Keratinocyte (primary cell): Measurements from ENCODE around the gene COMMD2. TPM values are rescaled to one million over a fixed set of nuclear protein-coding genes. Genes with fewer than 3 reads are reported as not detected.

Experiments used
- DNase-seq: peaks from one replicate; pipeline ENCODE4 v3.0.0-alpha.2; 2011; ENCODE audit warnings: low read depth, missing footprints, low spot score
- FAIRE-seq: peaks from 2 replicates; lab custom pipeline; 2011; peaks lifted over from hg19 to GRCh38; lab: Jason Lieb, UNC
- H2AFZ ChIP-seq: 2 replicates; pipeline ENCODE4 v1.6.0; 2012; ENCODE audit warnings: low read length, control low read depth, inconsistent platforms; ENCODE audit not compliant: control insufficient read depth
- H3K27ac ChIP-seq: 2 replicates; pipeline ENCODE4 v1.5.1; 2011; ENCODE audit warnings: low read length; ENCODE audit not compliant: control insufficient read depth, insufficient read depth
- H3K27me3 ChIP-seq: 3 replicates; pipeline ENCODE4 v1.6.0; 2011; ENCODE audit warnings: low read length; ENCODE audit not compliant: control insufficient read depth, insufficient read depth; ENCODE audit errors: extremely low read depth
- H3K36me3 ChIP-seq, 2 experiments: 2 replicates in 1 of 2; 3 replicates in 1 of 2; pipeline ENCODE4 v1.5.1; 2011; ENCODE audit warnings: low read length in 2 of 2, mild to moderate bottlenecking in 1 of 2; ENCODE audit not compliant: control insufficient read depth in 2 of 2, insufficient read depth in 2 of 2; ENCODE audit errors: extremely low read depth in 1 of 2
- H3K4me1 ChIP-seq: 3 replicates; pipeline ENCODE4 v1.5.1; 2011; ENCODE audit warnings: low read length; ENCODE audit not compliant: control insufficient read depth, insufficient read depth; ENCODE audit errors: extremely low read depth
- H3K4me2 ChIP-seq: 3 replicates; pipeline ENCODE4 v1.6.0; 2011; ENCODE audit warnings: low read depth, low read length; ENCODE audit not compliant: control insufficient read depth, insufficient read depth; ENCODE audit errors: extremely low read depth
- H3K4me3 ChIP-seq, 3 experiments: fragments of 200-600 bp in 1 of 3; sonication (generic) in 1 of 3; 2 replicates in 2 of 3; 3 replicates in 1 of 3; pipeline ENCODE4 v1.5.1; 2011 to 2016; ENCODE audit warnings: low read length in 3 of 3, mild to moderate bottlenecking in 3 of 3, control low read depth in 2 of 3, inconsistent platforms in 1 of 3, low read depth in 1 of 3, mixed read lengths in 1 of 3, mixed run types in 1 of 3, moderate library complexity in 1 of 3; ENCODE audit not compliant: control insufficient read depth in 2 of 3, insufficient read depth in 2 of 3; ENCODE audit errors: extremely low read depth in 1 of 3
- H3K79me2 ChIP-seq: 2 replicates; pipeline ENCODE4 v1.6.0; 2012; ENCODE audit warnings: low read length; ENCODE audit not compliant: control insufficient read depth, insufficient read depth
- H3K9ac ChIP-seq: 3 replicates; pipeline ENCODE4 v1.6.0; 2011; ENCODE audit warnings: low read length; ENCODE audit not compliant: control insufficient read depth, insufficient read depth; ENCODE audit errors: extremely low read depth
- H3K9me1 ChIP-seq: 3 replicates; pipeline ENCODE4 v1.6.0; 2011; ENCODE audit warnings: low read length; ENCODE audit not compliant: control insufficient read depth, insufficient read depth; ENCODE audit errors: extremely low read depth
- H3K9me3 ChIP-seq: 2 replicates; pipeline ENCODE4 v1.5.1; 2012; ENCODE audit warnings: low read depth, low read length; ENCODE audit not compliant: control insufficient read depth
- H4K20me1 ChIP-seq: 3 replicates; pipeline ENCODE4 v1.6.0; 2011; ENCODE audit warnings: low read length; ENCODE audit not compliant: control insufficient read depth, insufficient read depth; ENCODE audit errors: extremely low read depth
- CTCF ChIP-seq, 3 experiments: IDR thresholded peaks in 1 of 3; conservative IDR thresholded peaks in 1 of 3; optimal IDR thresholded peaks in 1 of 3; 2 replicates in 2 of 3; 3 replicates in 1 of 3; pipeline versions ENCODE3 to v1.5.1; 2011; ENCODE audit warnings: low read length in 3 of 3, mild to moderate bottlenecking in 3 of 3, moderate library complexity in 2 of 3, control low read depth in 1 of 3, inconsistent platforms in 1 of 3; ENCODE audit not compliant: insufficient read depth in 2 of 3; ENCODE audit errors: extremely low read depth in 1 of 3
- EZH2 ChIP-seq: IDR thresholded peaks from one replicate; pipeline ENCODE4 v1.6.1; 2012; ENCODE audit warnings: inconsistent platforms, mild to moderate bottlenecking, low read length, moderate library complexity
- dilution Hi-C: fragments of 300-500 bp; cut with MboI; formaldehyde crosslinking; loops from one replicate; pipeline ENCODE4 v1.7.0; 2020; ENCODE audit warnings: low sequenced_read_pairs; ENCODE audit not compliant: extremely low pct_ligation_motif_present
- polyA plus RNA-seq, 5 experiments: library from polyadenylated mRNA; depleted of rRNA in 3 of 5; stranded (reverse) in 3 of 5; stranded (forward) in 1 of 5; unstranded in 1 of 5; fragments of >200 nt; gene quantifications; 1 replicate in 1 of 5; 2 replicates in 3 of 5; 3 replicates in 1 of 5; pipeline versions ENCODE4 v1.2.1 to v1.2.3, GENCODE V29; 2011 to 2012; ENCODE audit warnings: missing spikeins in 2 of 5, low read depth in 1 of 5, low replicate concordance in 1 of 5

COMMD2 gene
- polyA plus RNA-seq, 1 donor (not counting 4 experiments of a cell fraction or from before 2014, with no cell fraction given) = 51.0 TPM

GRCh38 chr3:149777414-149778214 lies 25.3 kb upstream of the COMMD2 start:
- H2AFZ ChIP-seq = no peak overlapping the region
- no peak overlapping the region for H3K4me2 ChIP-seq
- dilution Hi-C loops = no loop called here
- no peaks in the 10 kb centered on the region for H3K9me3 ChIP-seq
- FAIRE-seq = no peak
- H4K20me1 ChIP-seq = no peaks in the 10 kb centered on the region
- H3K4me1 ChIP-seq = no peaks in the 10 kb centered on the region
- H3K9ac ChIP-seq = no peak overlapping the region
- no peak overlapping the region for H3K4me3 ChIP-seq
- no peak for TF ChIP-seq EZH2
- no peak for TF ChIP-seq CTCF (optimal IDR thresholded peaks at IDR 0.05 in 1 of 3, IDR thresholded peaks at IDR 0.05 in 1 of 3, conservative IDR thresholded peaks at IDR 0.05 in 1 of 3; ENCODE audit: extremely low read depth in 1 of 3, insufficient read depth in 2 of 3, low read length in 3 of 3)
- no peak for DNase-seq
- no peaks in the 10 kb centered on the region for H3K36me3 ChIP-seq
- H3K9me1 ChIP-seq = no peaks in the 10 kb centered on the region
- no peak overlapping the region for H3K27ac ChIP-seq
- no peaks in the 10 kb centered on the region for H3K79me2 ChIP-seq
- H3K27me3 ChIP-seq = no peaks in the 10 kb centered on the region

GRCh38 chr3:149776170-149776569 lies 23.9 kb upstream of the COMMD2 start:
- FAIRE-seq (no peak), DNase-seq (no peak)
- dilution Hi-C loops = no loop called here
- H3K27me3 ChIP-seq = no peaks in the 10 kb centered on the region
- no peaks in the 10 kb centered on the region for H3K9me3 ChIP-seq
- H3K4me2 ChIP-seq = no peak overlapping the region
- no peaks in the 10 kb centered on the region for H4K20me1 ChIP-seq
- no peak overlapping the region for H3K27ac ChIP-seq
- TF ChIP-seq CTCF (optimal IDR thresholded peaks at IDR 0.05 in 1 of 3, IDR thresholded peaks at IDR 0.05 in 1 of 3, conservative IDR thresholded peaks at IDR 0.05 in 1 of 3; ENCODE audit: extremely low read depth in 1 of 3, insufficient read depth in 2 of 3, low read length in 3 of 3) (no peak), EZH2 (no peak)
- no peak overlapping the region for H2AFZ ChIP-seq
- H3K4me3 ChIP-seq = no peak overlapping the region
- H3K79me2 ChIP-seq = no peaks in the 10 kb centered on the region
- H3K4me1 ChIP-seq = no peaks in the 10 kb centered on the region
- H3K36me3 ChIP-seq = no peaks in the 10 kb centered on the region
- H3K9me1 ChIP-seq = no peaks in the 10 kb centered on the region
- no peak overlapping the region for H3K9ac ChIP-seq
